Measurements from ENCODE around the gene SLC39A1. TPM values are rescaled to one million over a fixed set of nuclear protein-coding genes. Genes with fewer than 3 reads are reported as not detected.

Gene SLC39A1
- total RNA-seq, 1 experiment from 2014 or later = 204 TPM

DNA sequence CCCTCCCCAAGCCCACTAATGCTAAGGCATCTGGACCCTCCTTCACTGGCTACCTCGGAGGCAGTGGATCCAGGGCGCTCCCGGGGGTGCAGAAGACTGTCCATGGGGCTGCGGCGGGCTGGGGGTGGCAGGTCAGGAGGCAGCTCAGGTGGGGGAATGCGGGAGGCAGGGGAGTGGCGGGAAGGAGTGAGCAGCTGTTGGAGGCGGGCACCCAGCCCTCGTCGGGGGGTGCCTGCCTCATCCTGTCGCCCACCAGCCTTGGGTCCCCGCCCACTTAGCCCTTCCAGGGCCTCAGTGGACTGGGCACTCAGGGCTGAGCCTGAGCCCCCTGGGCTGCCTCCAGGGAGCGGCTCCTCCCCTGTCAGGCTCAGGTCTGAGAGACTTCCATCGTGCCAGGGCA is 29.9 kb downstream of the SLC39A1 start:
- no peak overlapping the region for H3K4me3 Mint-ChIP-seq
- ChIA-PET CTCF (no interaction called here), POLR2A (no interaction called here)
- DNase-seq (ENCODE audit: low spot score) = no peak
- ATAC-seq = no peak
- no peaks in the 10 kb centered on the region for H3K4me1 Mint-ChIP-seq
- H3K36me3 Mint-ChIP-seq = peaks cover 51% of the 10 kb centered on the region
- no peaks in the 10 kb centered on the region for H3K9me3 Mint-ChIP-seq
- no peak for TF ChIP-seq KAT7 (CRISPR knock-in tag; IDR thresholded peaks at IDR 0.05; ENCODE audit: borderline replicate concordance)
- TF ChIP-seq, protein P1, sequence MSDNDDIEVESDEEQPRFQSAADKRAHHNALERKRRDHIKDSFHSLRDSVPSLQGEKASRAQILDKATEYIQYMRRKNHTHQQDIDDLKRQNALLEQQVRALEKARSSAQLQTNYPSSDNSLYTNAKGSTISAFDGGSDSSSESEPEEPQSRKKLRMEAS (CRISPR knock-in tag; IDR thresholded peaks at IDR 0.05) = no peak
- TF ChIP-seq NR3C1 (CRISPR knock-in tag; conservative IDR thresholded peaks at IDR 0.05; ENCODE audit: low read depth) = no peak
- TF ChIP-seq GTF2I (CRISPR knock-in tag; conservative IDR thresholded peaks at IDR 0.05) = no peak
- TF ChIP-seq, protein P2, sequence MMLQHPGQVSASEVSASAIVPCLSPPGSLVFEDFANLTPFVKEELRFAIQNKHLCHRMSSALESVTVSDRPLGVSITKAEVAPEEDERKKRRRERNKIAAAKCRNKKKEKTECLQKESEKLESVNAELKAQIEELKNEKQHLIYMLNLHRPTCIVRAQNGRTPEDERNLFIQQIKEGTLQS (CRISPR knock-in tag; conservative IDR thresholded peaks at IDR 0.05) = no peak
- TF ChIP-seq TEAD4 (CRISPR knock-in tag; IDR thresholded peaks at IDR 0.05) = no peak
- TF ChIP-seq ZNF263 (CRISPR knock-in tag; IDR thresholded peaks at IDR 0.05; ENCODE audit: low read depth) = no peak
- TF ChIP-seq HMGA2 (CRISPR knock-in tag; IDR thresholded peaks at IDR 0.05) = no peak
- TF ChIP-seq, protein P3, sequence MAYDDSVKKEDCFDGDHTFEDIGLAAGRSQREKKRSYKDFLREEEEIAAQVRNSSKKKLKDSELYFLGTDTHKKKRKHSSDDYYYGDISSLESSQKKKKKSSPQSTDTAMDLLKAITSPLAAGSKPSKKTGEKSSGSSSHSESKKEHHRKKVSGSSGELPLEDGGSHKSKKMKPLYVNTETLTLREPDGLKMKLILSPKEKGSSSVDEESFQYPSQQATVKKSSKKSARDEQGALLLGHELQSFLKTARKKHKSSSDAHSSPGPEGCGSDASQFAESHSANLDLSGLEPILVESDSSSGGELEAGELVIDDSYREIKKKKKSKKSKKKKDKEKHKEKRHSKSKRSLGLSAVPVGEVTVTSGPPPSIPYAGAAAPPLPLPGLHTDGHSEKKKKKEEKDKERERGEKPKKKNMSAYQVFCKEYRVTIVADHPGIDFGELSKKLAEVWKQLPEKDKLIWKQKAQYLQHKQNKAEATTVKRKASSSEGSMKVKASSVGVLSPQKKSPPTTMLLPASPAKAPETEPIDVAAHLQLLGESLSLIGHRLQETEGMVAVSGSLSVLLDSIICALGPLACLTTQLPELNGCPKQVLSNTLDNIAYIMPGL (CRISPR knock-in tag; IDR thresholded peaks at IDR 0.05) = no peak
- TF ChIP-seq CBFB (CRISPR knock-in tag; IDR thresholded peaks at IDR 0.05; ENCODE audit: low read depth) = no peak
- no peak for TF ChIP-seq CREM (CRISPR knock-in tag; IDR thresholded peaks at IDR 0.05)
- TF ChIP-seq, protein P4, sequence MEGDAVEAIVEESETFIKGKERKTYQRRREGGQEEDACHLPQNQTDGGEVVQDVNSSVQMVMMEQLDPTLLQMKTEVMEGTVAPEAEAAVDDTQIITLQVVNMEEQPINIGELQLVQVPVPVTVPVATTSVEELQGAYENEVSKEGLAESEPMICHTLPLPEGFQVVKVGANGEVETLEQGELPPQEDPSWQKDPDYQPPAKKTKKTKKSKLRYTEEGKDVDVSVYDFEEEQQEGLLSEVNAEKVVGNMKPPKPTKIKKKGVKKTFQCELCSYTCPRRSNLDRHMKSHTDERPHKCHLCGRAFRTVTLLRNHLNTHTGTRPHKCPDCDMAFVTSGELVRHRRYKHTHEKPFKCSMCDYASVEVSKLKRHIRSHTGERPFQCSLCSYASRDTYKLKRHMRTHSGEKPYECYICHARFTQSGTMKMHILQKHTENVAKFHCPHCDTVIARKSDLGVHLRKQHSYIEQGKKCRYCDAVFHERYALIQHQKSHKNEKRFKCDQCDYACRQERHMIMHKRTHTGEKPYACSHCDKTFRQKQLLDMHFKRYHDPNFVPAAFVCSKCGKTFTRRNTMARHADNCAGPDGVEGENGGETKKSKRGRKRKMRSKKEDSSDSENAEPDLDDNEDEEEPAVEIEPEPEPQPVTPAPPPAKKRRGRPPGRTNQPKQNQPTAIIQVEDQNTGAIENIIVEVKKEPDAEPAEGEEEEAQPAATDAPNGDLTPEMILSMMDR (IDR thresholded peaks at IDR 0.05) = no peak
- TF ChIP-seq, protein P5, sequence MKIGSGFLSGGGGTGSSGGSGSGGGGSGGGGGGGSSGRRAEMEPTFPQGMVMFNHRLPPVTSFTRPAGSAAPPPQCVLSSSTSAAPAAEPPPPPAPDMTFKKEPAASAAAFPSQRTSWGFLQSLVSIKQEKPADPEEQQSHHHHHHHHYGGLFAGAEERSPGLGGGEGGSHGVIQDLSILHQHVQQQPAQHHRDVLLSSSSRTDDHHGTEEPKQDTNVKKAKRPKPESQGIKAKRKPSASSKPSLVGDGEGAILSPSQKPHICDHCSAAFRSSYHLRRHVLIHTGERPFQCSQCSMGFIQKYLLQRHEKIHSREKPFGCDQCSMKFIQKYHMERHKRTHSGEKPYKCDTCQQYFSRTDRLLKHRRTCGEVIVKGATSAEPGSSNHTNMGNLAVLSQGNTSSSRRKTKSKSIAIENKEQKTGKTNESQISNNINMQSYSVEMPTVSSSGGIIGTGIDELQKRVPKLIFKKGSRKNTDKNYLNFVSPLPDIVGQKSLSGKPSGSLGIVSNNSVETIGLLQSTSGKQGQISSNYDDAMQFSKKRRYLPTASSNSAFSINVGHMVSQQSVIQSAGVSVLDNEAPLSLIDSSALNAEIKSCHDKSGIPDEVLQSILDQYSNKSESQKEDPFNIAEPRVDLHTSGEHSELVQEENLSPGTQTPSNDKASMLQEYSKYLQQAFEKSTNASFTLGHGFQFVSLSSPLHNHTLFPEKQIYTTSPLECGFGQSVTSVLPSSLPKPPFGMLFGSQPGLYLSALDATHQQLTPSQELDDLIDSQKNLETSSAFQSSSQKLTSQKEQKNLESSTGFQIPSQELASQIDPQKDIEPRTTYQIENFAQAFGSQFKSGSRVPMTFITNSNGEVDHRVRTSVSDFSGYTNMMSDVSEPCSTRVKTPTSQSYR (CRISPR knock-in tag; IDR thresholded peaks at IDR 0.05) = no peak
- TF ChIP-seq, protein P6, sequence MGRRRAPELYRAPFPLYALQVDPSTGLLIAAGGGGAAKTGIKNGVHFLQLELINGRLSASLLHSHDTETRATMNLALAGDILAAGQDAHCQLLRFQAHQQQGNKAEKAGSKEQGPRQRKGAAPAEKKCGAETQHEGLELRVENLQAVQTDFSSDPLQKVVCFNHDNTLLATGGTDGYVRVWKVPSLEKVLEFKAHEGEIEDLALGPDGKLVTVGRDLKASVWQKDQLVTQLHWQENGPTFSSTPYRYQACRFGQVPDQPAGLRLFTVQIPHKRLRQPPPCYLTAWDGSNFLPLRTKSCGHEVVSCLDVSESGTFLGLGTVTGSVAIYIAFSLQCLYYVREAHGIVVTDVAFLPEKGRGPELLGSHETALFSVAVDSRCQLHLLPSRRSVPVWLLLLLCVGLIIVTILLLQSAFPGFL (CRISPR knock-in tag; IDR thresholded peaks at IDR 0.05; ENCODE audit: borderline replicate concordance) = no peak
- no peak for TF ChIP-seq NR2C2 (CRISPR knock-in tag; IDR thresholded peaks at IDR 0.05)
- no peak for TF ChIP-seq ZNF671 (CRISPR knock-in tag; IDR thresholded peaks at IDR 0.05)
- TF ChIP-seq, protein P7, sequence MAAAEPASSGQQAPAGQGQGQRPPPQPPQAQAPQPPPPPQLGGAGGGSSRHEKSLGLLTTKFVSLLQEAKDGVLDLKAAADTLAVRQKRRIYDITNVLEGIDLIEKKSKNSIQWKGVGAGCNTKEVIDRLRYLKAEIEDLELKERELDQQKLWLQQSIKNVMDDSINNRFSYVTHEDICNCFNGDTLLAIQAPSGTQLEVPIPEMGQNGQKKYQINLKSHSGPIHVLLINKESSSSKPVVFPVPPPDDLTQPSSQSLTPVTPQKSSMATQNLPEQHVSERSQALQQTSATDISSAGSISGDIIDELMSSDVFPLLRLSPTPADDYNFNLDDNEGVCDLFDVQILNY (CRISPR knock-in tag; IDR thresholded peaks at IDR 0.05) = no peak
- no peak overlapping the region for H3K27ac Mint-ChIP-seq
- H3K27me3 Mint-ChIP-seq (ENCODE audit: low read depth) = no peaks in the 10 kb centered on the region
